GM12878 (cell line): ENCODE results near the gene RALGPS1. TPM values are rescaled to one million over a fixed set of nuclear protein-coding genes. Genes with fewer than 3 reads are reported as not detected.

Experiments used
- ATAC-seq: fragments of 200-7000 bp; cut with Tn5 transposase; 3 replicates; pipeline ENCODE4 v1.9.1; 2020; ENCODE audit warnings: mild to moderate bottlenecking, moderate library complexity
- BruUV-seq: library from RNA; stranded (reverse); fragments of 400-500 nt; replicated peaks from 2 replicates; lab custom pipeline; 2021; lab: Mats Ljungman, UMichigan
- CTCF ChIA-PET: fragments of 300-600 bp; sonication (Branson Sonifier 250); formaldehyde crosslinking; extraction: SDS; loops from one replicate; lab custom pipeline; 2021; ENCODE audit warnings: inconsistent platforms; lab: Yijun Ruan, JAX
- POLR2A ChIA-PET: fragments of 350-600 bp; formaldehyde crosslinking; extraction: SDS; loops from one replicate; lab custom pipeline; 2021; ENCODE audit warnings: inconsistent platforms; lab: Charles Lee
- RAD21 ChIA-PET: fragments of 300-600 bp; sonication (Branson Sonifier 250); formaldehyde crosslinking; loops from one replicate; lab custom pipeline; 2023; ENCODE audit warnings: antibody characterized with exemption; ENCODE audit not compliant: unreplicated experiment; lab: Charles Lee
- SMC1A ChIA-PET: fragments of 300-600 bp; sonication (Branson Sonifier 250); formaldehyde crosslinking; loops from one replicate; lab custom pipeline; 2023; ENCODE audit not compliant: unreplicated experiment, uncharacterized antibody; lab: Charles Lee
- DNase-seq: peaks from one replicate; pipeline ENCODE4 v3.0.0-alpha.2; 2011; ENCODE audit warnings: low read depth, low spot score
- FAIRE-seq: peaks from 3 replicates; lab custom pipeline; 2011; peaks lifted over from hg19 to GRCh38; lab: Jason Lieb, UNC
- H2AFZ ChIP-seq: 2 replicates; pipeline ENCODE4 v1.6.0; 2011; ENCODE audit warnings: low read depth, low read length, control low read depth; ENCODE audit not compliant: control insufficient read depth
- H3K27ac ChIP-seq: 2 replicates; pipeline ENCODE4 v1.5.1; 2011; ENCODE audit warnings: control low read depth; ENCODE audit not compliant: control insufficient read depth, insufficient read depth
- H3K27me3 ChIP-seq, 2 experiments: replicated peaks in 1 of 2; 2 replicates each; pipeline versions ENCODE4 v1.6.0 to v1.6.1; 2011; ENCODE audit warnings: low read length in 1 of 2; ENCODE audit not compliant: control insufficient read depth in 2 of 2, insufficient read depth in 2 of 2
- H3K36me3 ChIP-seq, 2 experiments: 2 replicates each; pipeline ENCODE4 v1.5.1; 2011; ENCODE audit warnings: low read length in 1 of 2; ENCODE audit not compliant: control insufficient read depth in 2 of 2, insufficient read depth in 2 of 2
- H3K4me1 ChIP-seq: 2 replicates; pipeline ENCODE4 v1.6.1; 2011; ENCODE audit warnings: mild to moderate bottlenecking, low read length, moderate library complexity, mixed read lengths; ENCODE audit not compliant: control insufficient read depth, insufficient read depth
- H3K4me2 ChIP-seq: 2 replicates; pipeline ENCODE4 v1.6.0; 2011; ENCODE audit warnings: control low read depth; ENCODE audit not compliant: control insufficient read depth, insufficient read depth
- H3K4me3 ChIP-seq: fragments of 200-600 bp; sonication (generic); 2 replicates; pipeline ENCODE4 v1.5.1; 2016
- H3K79me2 ChIP-seq: 2 replicates; pipeline ENCODE4 v1.6.0; 2011; ENCODE audit warnings: low read length; ENCODE audit not compliant: control insufficient read depth, insufficient read depth
- H3K9ac ChIP-seq: 2 replicates; pipeline ENCODE4 v1.8.0; 2011; ENCODE audit warnings: low read length, control low read depth, mixed read lengths; ENCODE audit not compliant: control insufficient read depth, insufficient read depth
- H3K9me3 ChIP-seq: replicated peaks from 3 replicates; pipeline ENCODE4 v1.5.1; 2011; ENCODE audit warnings: mild to moderate bottlenecking, low read length; ENCODE audit not compliant: control insufficient read depth, insufficient read depth
- H4K20me1 ChIP-seq: 2 replicates; pipeline ENCODE4 v1.6.0; 2011; ENCODE audit not compliant: control insufficient read depth, insufficient read depth
- BHLHE40 ChIP-seq, 2 experiments: fragments of 450-650 bp in 1 of 2; IDR thresholded peaks; 2 replicates each; pipeline ENCODE4 v1.6.1; 2011 to 2017; ENCODE audit warnings: low read depth in 2 of 2, borderline replicate concordance in 1 of 2, improper control_type of control experiment in 1 of 2, low read length in 1 of 2, mild to moderate bottlenecking in 1 of 2
- BMI1 ChIP-seq: fragments of 450-650 bp; IDR thresholded peaks from 2 replicates; pipeline ENCODE4 v1.6.1; 2016; ENCODE audit warnings: mild to moderate bottlenecking, moderate library complexity, borderline replicate concordance
- CHD2 ChIP-seq: IDR thresholded peaks from 2 replicates; pipeline ENCODE4 v1.6.1; 2011; ENCODE audit warnings: low read depth, low read length, improper control_type of control experiment, borderline replicate concordance
- CHD4 ChIP-seq: fragments of 200-600 bp; sonication (generic); IDR thresholded peaks from 2 replicates; pipeline ENCODE4 v1.6.1; 2016; ENCODE audit warnings: mild to moderate bottlenecking
- CUX1 ChIP-seq: IDR thresholded peaks from 2 replicates; pipeline ENCODE4 v1.6.1; 2012; ENCODE audit warnings: improper control_type of control experiment, low read depth, low read length; ENCODE audit not compliant: insufficient replicate concordance
- GABPA ChIP-seq: IDR thresholded peaks from 2 replicates; pipeline ENCODE4 v1.6.1; 2014; ENCODE audit warnings: antibody characterized with exemption, low read depth, mild to moderate bottlenecking, inconsistent platforms
- SMC3 ChIP-seq: IDR thresholded peaks from 2 replicates; pipeline ENCODE4 v1.6.1; 2011; ENCODE audit warnings: low read length, improper control_type of control experiment, borderline replicate concordance
- SREBF1 ChIP-seq: IDR thresholded peaks from 2 replicates; pipeline ENCODE4 v1.6.1; 2012; ENCODE audit warnings: mild to moderate bottlenecking, low read length
- SREBF2 ChIP-seq: IDR thresholded peaks from 2 replicates; pipeline ENCODE4 v1.6.1; 2012; ENCODE audit warnings: mild to moderate bottlenecking, low read length
- STAT3 ChIP-seq: IDR thresholded peaks from 2 replicates; pipeline ENCODE4 v1.6.1; 2011; ENCODE audit warnings: low read depth, low read length, improper control_type of control experiment
- TCF12 ChIP-seq: IDR thresholded peaks from 2 replicates; pipeline ENCODE4 v1.6.1; 2011; ENCODE audit warnings: low read depth, mild to moderate bottlenecking, low read length
- ZNF217 ChIP-seq: fragments of 450-650 bp; IDR thresholded peaks from 2 replicates; pipeline ENCODE4 v1.6.1; 2017; ENCODE audit warnings: antibody characterized with exemption, mild to moderate bottlenecking
- ZNF24 ChIP-seq: fragments of 450-650 bp; IDR thresholded peaks from 2 replicates; pipeline ENCODE4 v1.6.1; 2017; ENCODE audit warnings: antibody characterized with exemption, mild to moderate bottlenecking
- ZNF622 ChIP-seq: fragments of 450-650 bp; IDR thresholded peaks from 2 replicates; pipeline ENCODE4 v1.6.1; 2017; ENCODE audit warnings: mild to moderate bottlenecking, inconsistent platforms
- WGBS: methylation state at CpG from one replicate; pipeline ENCODE4 v1.1.6; 2016; ENCODE audit warnings: low lambda C conversion rate; ENCODE audit not compliant: insufficient replicate concordance, insufficient coverage; ENCODE audit errors: missing lambda C conversion rate; 5-methylcytosine and 5-hydroxymethylcytosine counted together
- in situ Hi-C: fragments of 300-500 bp; cut with MboI; formaldehyde crosslinking; loops from 9 replicates; pipeline ENCODE4 v1.14.3; 2018; ENCODE audit warnings: mixed read lengths
- intact Hi-C: fragments of 100-400 bp; cut with micrococcal nuclease; formaldehyde crosslinking; loops from one replicate; pipeline ENCODE4 v1.14.2; 2022; ENCODE audit not compliant: unreplicated experiment
- polyA plus RNA-seq, 11 experiments: library from polyadenylated mRNA; depleted of rRNA in 4 of 11; unstranded in 6 of 11; stranded (reverse) in 5 of 11; fragments of >200 nt; fragmentation: Nextera tagmentation in 4 of 11; fragmentation: Illumina TruSeq in 1 of 11; extraction: Ambion mirVana in 4 of 11; extraction: Trizol in 1 of 11; gene quantifications; 1 replicate in 1 of 11; 2 replicates in 10 of 11; pipeline versions ENCODE4 v1.2.1 to v1.2.3, GENCODE V29; 2011 to 2016; ENCODE audit warnings: inconsistent platforms in 2 of 11, missing spikeins in 2 of 11, low read depth in 1 of 11
- total RNA-seq, 4 experiments: library from RNA; depleted of rRNA in 3 of 4; stranded (reverse); fragments of >200 nt in 3 of 4; fragmentation: Illumina TruSeq in 1 of 4; extraction: Trizol in 1 of 4; gene quantifications; 2 replicates each; pipeline versions ENCODE4 v1.2.1 to v1.2.3, GENCODE V29; 2013 to 2021

The RALGPS1 gene
- total and polyA plus RNA-seq, 10 of the 15 experiments (the other 5 are each of a cell fraction or from before 2014, with no cell fraction given) = 0.13 to 5.6 (median 2.7) TPM

- TF ChIP-seq CUX1 = no peak
- TF ChIP-seq SREBF2 = no peak
Observed at GRCh38 chr9:127137640-127138360, 223.2 kb downstream of the RALGPS1 start (continued).

GRCh38 chr9:127138444-127138843, 223.9 kb downstream of the RALGPS1 start:
- no peak overlapping the region for H3K27ac ChIP-seq
- in situ Hi-C loops = no loop called here
- POLR2A ChIA-PET = interaction anchor here (2.3 kb wide), 1 partner anchor 9 kb away, joined by 5 read pairs; no protein-coding TSS in a partner anchor
- ATAC-seq = no peak
- TF ChIP-seq STAT3 (no peak), ZNF217 (no peak), SMC3 (no peak), GABPA (no peak), BHLHE40 (IDR thresholded peaks at IDR 0.05; ENCODE audit: borderline replicate concordance in 1 of 2, low read depth in 2 of 2, low read length in 1 of 2) (no peak), ZNF622 (no peak), CHD4 (no peak), ZNF24 (no peak), CHD2 (no peak), BMI1 (no peak), SREBF1 (no peak), TCF12 (no peak)
- TF ChIP-seq, all 136 proteins: peak for 0
- Histone ChIP-seq H3K4me2 (no peak overlapping the region), H3K9ac (no peak overlapping the region), H3K4me1 (no peaks in the 10 kb centered on the region), H3K9me3 (no peaks in the 10 kb centered on the region), H3K79me2 (no peaks in the 10 kb centered on the region), H3K27me3 (no peaks in the 10 kb centered on the region), H3K36me3 (no peaks in the 10 kb centered on the region), H2AFZ (no peak overlapping the region), H3K4me3 (no peak overlapping the region), H4K20me1 (no peaks in the 10 kb centered on the region)
- no TSS peak for BruUV-seq
- CTCF ChIA-PET = interaction anchor here (1.1 to 2.5 kb wide), 3 partner anchors 17 to 172 kb away, joined by 3 to 11 read pairs (median 3); no protein-coding TSS in a partner anchor
- SMC1A ChIA-PET = interaction anchor here (1.3 to 3.0 kb wide), 3 partner anchors 14 to 27 kb away, joined by 3 to 10 read pairs (median 3); no protein-coding TSS in a partner anchor
- no peak for FAIRE-seq
- WGBS = 57% methylated on average over 4 of the region's 4 CpGs
- intact Hi-C loops = no loop called here
- DNase-seq = no peak
- RAD21 ChIA-PET = interaction anchor here (1.2 to 1.8 kb wide), 3 partner anchors 16 to 69 kb away, joined by 3 to 5 read pairs (median 4); no protein-coding TSS in a partner anchor
